KBM-7 (cell line): Measurements from ENCODE around the gene ZFAND3.

ENCODE experiments used
- DNase-seq: peaks from one replicate; pipeline ENCODE4 v3.0.0-alpha.2; 2015
- in situ Hi-C: fragments of 300-500 bp; cut with MboI; formaldehyde crosslinking; loops from 2 replicates; pipeline ENCODE4 v1.14.3; 2020; ENCODE audit warnings: low sequenced_read_pairs, low pct_unique_long_range_greater_than_20kb, mixed read lengths

The ZFAND3 gene

GRCh38 chr6:38163186-38164130 lies 343.9 kb downstream of the ZFAND3 start:
- in situ Hi-C loops: no loop called here
- DNase-seq: no peak

GRCh38 chr6:38164131-38164481 lies 344.6 kb downstream of the ZFAND3 start:
- in situ Hi-C loops: no loop called here
- DNase-seq: no peak

GRCh38 chr6:38164671-38165108 lies 345.2 kb downstream of the ZFAND3 start:
- in situ Hi-C loops: no loop called here
- no peak for DNase-seq

GRCh38 chr6:38166411-38167240 lies 347.1 kb downstream of the ZFAND3 start:
- DNase-seq: no peak
- in situ Hi-C loops: no loop called here

GRCh38 chr6:38167598-38167997 lies 348.1 kb downstream of the ZFAND3 start:
- in situ Hi-C loops: no loop called here
- DNase-seq: no peak

GRCh38 chr6:38168126-38168525 lies 348.6 kb downstream of the ZFAND3 start:
- DNase-seq: no peak

GRCh38 chr6:38168699-38169098 lies 349.2 kb downstream of the ZFAND3 start:
- in situ Hi-C loops: no loop called here
- DNase-seq: no peak

More at GRCh38 chr6:38168126-38168525, 348.6 kb downstream of the ZFAND3 start:
- in situ Hi-C loops: no loop called here

GRCh38 chr6:38169221-38169976 lies 349.9 kb downstream of the ZFAND3 start:
- no peak for DNase-seq
- in situ Hi-C loops: no loop called here

- in situ Hi-C loops: no loop called here
- no peak for DNase-seq
Measured at GRCh38 chr6:38169977-38170526, 350.5 kb downstream of the ZFAND3 start.

- in situ Hi-C loops: no loop called here
- no peak for DNase-seq
Measured at GRCh38 chr6:38170666-38171355, 351.3 kb downstream of the ZFAND3 start.

GRCh38 chr6:38171997-38172738 lies 352.6 kb downstream of the ZFAND3 start:
- no peak for DNase-seq
- in situ Hi-C loops: no loop called here

- in situ Hi-C loops: no loop called here
- DNase-seq: no peak
Measured at GRCh38 chr6:38172739-38173410, 353.3 kb downstream of the ZFAND3 start.

GRCh38 chr6:38173909-38174308 lies 354.4 kb downstream of the ZFAND3 start:
- DNase-seq: no peak
- in situ Hi-C loops: no loop called here

- in situ Hi-C loops: no loop called here
- DNase-seq: no peak
Measured at GRCh38 chr6:38174315-38174714, 354.8 kb downstream of the ZFAND3 start.

- DNase-seq: no peak
- in situ Hi-C loops: no loop called here
Measured at GRCh38 chr6:38174806-38175495, 355.4 kb downstream of the ZFAND3 start.

- no peak for DNase-seq
- in situ Hi-C loops: no loop called here
Measured at GRCh38 chr6:38175786-38176185, 356.3 kb downstream of the ZFAND3 start.
